Neural cell (in vitro differentiated cells): ENCODE measurements around the gene AGPS. TPM values are rescaled to one million over a fixed set of nuclear protein-coding genes. Genes with fewer than 3 reads are reported as not detected.

Source experiments
- H2AFZ ChIP-seq: fragments of 200-600, 300-800 bp; sonication (generic), shearing (Covaris generic); 2 replicates; pipeline ENCODE4 v1.6.0; 2014; ENCODE audit warnings: low read depth, mild to moderate bottlenecking, antibody characterized with exemption, low read length, moderate library complexity
- H3F3A ChIP-seq: fragments of 200-600 bp; shearing (Covaris generic); 2 replicates; pipeline ENCODE4 v1.6.1; 2016; ENCODE audit warnings: mild to moderate bottlenecking, moderate library complexity, mixed read lengths, antibody characterized with exemption, low read length; ENCODE audit not compliant: insufficient read depth, poor library complexity, severe bottlenecking
- H3K27ac ChIP-seq: fragments of 200-600, 300-800 bp; sonication (generic), shearing (Covaris generic); 2 replicates; pipeline ENCODE4 v1.5.1; 2014; ENCODE audit warnings: mild to moderate bottlenecking, low read length, moderate library complexity
- H3K27me3 ChIP-seq: fragments of 300-800, 200-600 bp; sonication (generic), shearing (Covaris generic); 2 replicates; pipeline ENCODE4 v1.6.0; 2014; ENCODE audit warnings: mild to moderate bottlenecking, low read depth, low read length, moderate library complexity; ENCODE audit not compliant: insufficient read depth
- H3K36me3 ChIP-seq: fragments of 300-800, 200-600 bp; sonication (generic), shearing (Covaris generic); 2 replicates; pipeline ENCODE4 v1.5.1; 2014; ENCODE audit warnings: mild to moderate bottlenecking, antibody characterized with exemption, low read length, moderate library complexity; ENCODE audit not compliant: insufficient read depth
- H3K4me2 ChIP-seq: fragments of 300-800, 200-600 bp; sonication (generic), shearing (Covaris generic); 2 replicates; pipeline ENCODE4 v1.6.0; 2014; ENCODE audit warnings: mild to moderate bottlenecking, low read length
- H3K4me3 ChIP-seq: fragments of 300-800, 200-600 bp; sonication (generic), shearing (Covaris generic); 2 replicates; pipeline ENCODE4 v1.5.1; 2014; ENCODE audit warnings: mild to moderate bottlenecking, low read length, moderate library complexity
- H3K79me2 ChIP-seq: fragments of 200-600 bp; shearing (Covaris generic); replicated peaks from 2 replicates; pipeline ENCODE4 v1.6.0; 2014; ENCODE audit warnings: mild to moderate bottlenecking, low read length, moderate library complexity; ENCODE audit not compliant: insufficient read depth
- H3K9ac ChIP-seq: fragments of 300-800, 200-600 bp; sonication (generic), shearing (Covaris generic); 2 replicates; pipeline ENCODE4 v1.6.1; 2016; ENCODE audit warnings: mild to moderate bottlenecking, low read length, mixed read lengths
- H3K9me2 ChIP-seq: fragments of 200-600 bp; shearing (Covaris generic); 2 replicates; pipeline ENCODE4 v1.6.1; 2016; ENCODE audit warnings: mild to moderate bottlenecking, low read length, mixed read lengths; ENCODE audit not compliant: insufficient read depth
- H3K9me3 ChIP-seq: fragments of 200-600, 300-800 bp; sonication (generic), shearing (Covaris generic); 2 replicates; pipeline ENCODE4 v1.6.1; 2016; ENCODE audit warnings: mild to moderate bottlenecking, mixed run types, low read length, moderate library complexity, mixed read lengths
- H4K20me1 ChIP-seq: fragments of 200-600 bp; shearing (Covaris generic); 2 replicates; pipeline ENCODE4 v1.6.1; 2016; ENCODE audit warnings: mild to moderate bottlenecking, mixed run types; ENCODE audit not compliant: insufficient read depth
- EP300 ChIP-seq: fragments of 450-650 bp; conservative IDR thresholded peaks from 2 replicates; pipeline ENCODE4 v1.6.1; 2014; ENCODE audit warnings: antibody characterized with exemption, mild to moderate bottlenecking, moderate library complexity; ENCODE audit not compliant: poor library complexity, severe bottlenecking
- EZH2 ChIP-seq: fragments of 200-600, 300-800 bp; shearing (Covaris generic), sonication (generic); IDR thresholded peaks from 2 replicates; pipeline ENCODE4 v1.6.1; 2014; ENCODE audit warnings: antibody characterized with exemption, low read length, borderline replicate concordance, mild to moderate bottlenecking; ENCODE audit not compliant: insufficient read depth, poor library complexity, severe bottlenecking
- MXI1 ChIP-seq: fragments of 450-650 bp; conservative IDR thresholded peaks from 2 replicates; pipeline ENCODE4 v1.6.1; 2014; ENCODE audit warnings: antibody characterized with exemption, mild to moderate bottlenecking; ENCODE audit not compliant: poor library complexity, severe bottlenecking
- POLR2AphosphoS5 ChIP-seq: IDR thresholded peaks from 2 replicates; pipeline ENCODE4 v1.6.1; 2012
- RAD21 ChIP-seq: fragments of 450-650 bp; conservative IDR thresholded peaks from 2 replicates; pipeline ENCODE4 v1.6.1; 2014; ENCODE audit warnings: antibody characterized with exemption, mild to moderate bottlenecking, moderate library complexity
- REST ChIP-seq: IDR thresholded peaks from 2 replicates; pipeline ENCODE4 v1.6.1; 2012; ENCODE audit warnings: borderline replicate concordance
- SMC3 ChIP-seq: fragments of 450-650 bp; conservative IDR thresholded peaks from 2 replicates; pipeline ENCODE4 v1.6.1; 2014; ENCODE audit warnings: antibody characterized with exemption, mild to moderate bottlenecking, moderate library complexity; ENCODE audit not compliant: poor library complexity
- TAF1 ChIP-seq: IDR thresholded peaks from 2 replicates; pipeline ENCODE4 v1.6.1; 2012; ENCODE audit warnings: low read depth
- polyA plus RNA-seq: library from polyadenylated mRNA; depleted of rRNA; stranded (reverse); fragments of >200 nt; gene quantifications from 2 replicates; pipeline ENCODE4 v1.2.3, GENCODE V29; 2014
- TF ChIP-seq, protein P1 (sequence below): fragments of 450-650 bp; IDR thresholded peaks from 2 replicates; pipeline ENCODE4 v1.5.1; 2014; ENCODE audit warnings: antibody characterized with exemption, mild to moderate bottlenecking, moderate library complexity; ENCODE audit not compliant: poor library complexity, severe bottlenecking

The AGPS gene
- polyA plus RNA-seq, 1 donor from 2014 or later: 31.0 TPM

GRCh38 chr2:177413703-177414102 lies 21.1 kb downstream of the AGPS start:
- Histone ChIP-seq H3F3A (no peaks in the 10 kb centered on the region), H3K4me2 (no peak overlapping the region), H3K9me2 (no peaks in the 10 kb centered on the region), H3K27ac (no peak overlapping the region), H3K36me3 (no peaks in the 10 kb centered on the region), H3K4me3 (no peak overlapping the region), H4K20me1 (no peaks in the 10 kb centered on the region), H3K27me3 (no peaks in the 10 kb centered on the region), H3K9me3 (no peaks in the 10 kb centered on the region), H3K79me2 (peaks cover 11% of the 10 kb centered on the region), H2AFZ (no peak overlapping the region), H3K9ac (no peak overlapping the region)
- TF ChIP-seq, protein P1, sequence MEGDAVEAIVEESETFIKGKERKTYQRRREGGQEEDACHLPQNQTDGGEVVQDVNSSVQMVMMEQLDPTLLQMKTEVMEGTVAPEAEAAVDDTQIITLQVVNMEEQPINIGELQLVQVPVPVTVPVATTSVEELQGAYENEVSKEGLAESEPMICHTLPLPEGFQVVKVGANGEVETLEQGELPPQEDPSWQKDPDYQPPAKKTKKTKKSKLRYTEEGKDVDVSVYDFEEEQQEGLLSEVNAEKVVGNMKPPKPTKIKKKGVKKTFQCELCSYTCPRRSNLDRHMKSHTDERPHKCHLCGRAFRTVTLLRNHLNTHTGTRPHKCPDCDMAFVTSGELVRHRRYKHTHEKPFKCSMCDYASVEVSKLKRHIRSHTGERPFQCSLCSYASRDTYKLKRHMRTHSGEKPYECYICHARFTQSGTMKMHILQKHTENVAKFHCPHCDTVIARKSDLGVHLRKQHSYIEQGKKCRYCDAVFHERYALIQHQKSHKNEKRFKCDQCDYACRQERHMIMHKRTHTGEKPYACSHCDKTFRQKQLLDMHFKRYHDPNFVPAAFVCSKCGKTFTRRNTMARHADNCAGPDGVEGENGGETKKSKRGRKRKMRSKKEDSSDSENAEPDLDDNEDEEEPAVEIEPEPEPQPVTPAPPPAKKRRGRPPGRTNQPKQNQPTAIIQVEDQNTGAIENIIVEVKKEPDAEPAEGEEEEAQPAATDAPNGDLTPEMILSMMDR: no peak
- TF ChIP-seq MXI1: no peak
- TF ChIP-seq EZH2: no peak
- TF ChIP-seq REST: no peak

DNA sequence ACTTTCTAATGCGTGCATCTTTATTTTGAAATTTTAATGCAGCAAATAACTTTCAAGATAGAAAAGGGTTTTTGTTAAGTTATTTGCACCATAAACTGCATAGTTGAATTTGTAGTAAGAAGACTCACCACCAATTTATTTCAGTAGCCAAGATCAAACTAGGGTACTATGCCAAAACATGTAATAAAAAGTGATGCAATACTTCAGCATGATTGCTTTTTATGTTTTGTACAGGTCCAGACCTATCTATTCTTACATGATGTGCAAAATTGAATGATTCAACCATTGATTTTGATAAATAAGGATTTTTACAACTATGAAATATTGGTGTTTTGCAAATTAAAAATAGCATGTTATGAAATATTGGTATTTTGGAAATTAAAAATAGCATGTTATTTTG lies 26.7 kb downstream of the AGPS start:
- H3K27ac ChIP-seq: no peak overlapping the region
- H3K36me3 ChIP-seq: peaks cover 7% of the 10 kb centered on the region
- H3K9me3 ChIP-seq: no peaks in the 10 kb centered on the region
- no peak overlapping the region for H3K4me3 ChIP-seq
- H3K27me3 ChIP-seq: no peaks in the 10 kb centered on the region
- H4K20me1 ChIP-seq: no peaks in the 10 kb centered on the region
- peaks cover 8% of the 10 kb centered on the region for H3K79me2 ChIP-seq
- H3F3A ChIP-seq: no peaks in the 10 kb centered on the region
- TF ChIP-seq POLR2AphosphoS5 (no peak), REST (no peak), EZH2 (no peak), MXI1 (no peak), TAF1 (no peak), RAD21 (no peak), SMC3 (no peak), EP300 (no peak)
- TF ChIP-seq, protein P1: no peak
- no peak overlapping the region for H2AFZ ChIP-seq
- no peak overlapping the region for H3K4me2 ChIP-seq
- H3K9me2 ChIP-seq: no peaks in the 10 kb centered on the region
- no peak overlapping the region for H3K9ac ChIP-seq
